BJ (cell line): Measurements from ENCODE around the gene KCNQ1OT1. TPM values are rescaled to one million over a fixed set of nuclear protein-coding genes. Genes with fewer than 3 reads are reported as not detected.

Source experiments
- CTCF ChIA-PET: fragments of 350-600 bp; formaldehyde crosslinking; extraction: SDS; loops from one replicate; lab custom pipeline; 2021; ENCODE audit warnings: antibody characterized with exemption, inconsistent platforms; lab: Yijun Ruan, JAX
- POLR2A ChIA-PET: fragments of 300-600 bp; sonication (Branson Sonifier 250); formaldehyde crosslinking; extraction: SDS; loops from one replicate; lab custom pipeline; 2021; ENCODE audit warnings: antibody characterized with exemption; lab: Charles Lee
- DNase-seq: peaks from one replicate; pipeline ENCODE4 v3.0.0-alpha.2; 2011; ENCODE audit warnings: low read depth
- H3K27me3 ChIP-seq: 2 replicates; pipeline ENCODE4 v1.6.0; 2011; ENCODE audit warnings: low read length; ENCODE audit not compliant: control insufficient read depth, insufficient read depth
- H3K36me3 ChIP-seq: 2 replicates; pipeline ENCODE4 v1.5.1; 2011; ENCODE audit warnings: low read length; ENCODE audit not compliant: control insufficient read depth, insufficient read depth
- H3K4me3 ChIP-seq: 2 replicates; pipeline ENCODE4 v1.5.1; 2011; ENCODE audit warnings: low read depth, mild to moderate bottlenecking, control low read depth, low read length
- polyA plus RNA-seq: library from polyadenylated mRNA; depleted of rRNA; stranded (reverse); fragments of >200 nt; gene quantifications from 2 replicates; pipeline ENCODE4 v1.2.3, GENCODE V29; 2011
- TF ChIP-seq, protein P1 (sequence below): IDR thresholded peaks from 2 replicates; pipeline ENCODE4 v1.5.1; 2011; ENCODE audit warnings: low read depth, mild to moderate bottlenecking, control low read depth, inconsistent platforms, low read length, moderate library complexity; ENCODE audit not compliant: insufficient read depth

The KCNQ1OT1 gene
- polyA plus RNA-seq, 1 experiment = 0.16 TPM

DNA sequence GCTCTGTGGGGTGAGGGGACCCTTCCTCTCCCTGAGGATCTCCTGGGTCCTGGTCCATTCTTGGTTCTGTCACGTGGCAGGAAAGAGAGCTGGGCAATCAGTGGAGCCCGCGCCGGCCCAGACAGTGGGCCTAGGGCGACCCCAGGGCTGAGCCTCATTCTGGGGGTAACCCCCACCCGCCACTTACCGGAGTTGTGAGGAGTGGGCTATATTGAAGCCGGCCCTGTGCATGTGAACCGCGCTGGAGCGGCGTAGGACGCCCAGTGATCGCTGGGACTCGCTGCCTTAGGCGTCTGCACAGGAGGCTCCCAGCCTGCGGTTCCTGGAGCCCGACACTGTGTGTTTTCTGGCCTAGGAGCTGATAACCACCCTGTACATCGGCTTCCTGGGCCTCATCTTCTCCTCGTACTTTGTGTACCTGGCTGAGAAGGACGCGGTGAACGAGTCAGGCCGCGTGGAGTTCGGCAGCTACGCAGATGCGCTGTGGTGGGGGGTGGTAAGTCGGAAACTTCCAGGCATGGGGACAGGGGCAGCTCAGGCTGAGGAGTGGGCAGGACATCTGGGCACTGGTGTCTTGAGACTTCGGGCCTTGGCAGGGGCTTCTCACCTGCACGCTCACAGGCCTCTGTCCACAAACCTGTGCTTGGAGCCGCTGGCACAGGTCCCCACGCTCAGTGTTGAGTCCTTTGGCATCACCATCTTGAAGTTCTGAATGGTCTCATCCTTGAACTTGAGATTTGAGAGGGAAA lies 127.1 kb downstream of the KCNQ1OT1 start:
- H3K27me3 ChIP-seq = no peaks in the 10 kb centered on the region
- TF ChIP-seq, protein P1, sequence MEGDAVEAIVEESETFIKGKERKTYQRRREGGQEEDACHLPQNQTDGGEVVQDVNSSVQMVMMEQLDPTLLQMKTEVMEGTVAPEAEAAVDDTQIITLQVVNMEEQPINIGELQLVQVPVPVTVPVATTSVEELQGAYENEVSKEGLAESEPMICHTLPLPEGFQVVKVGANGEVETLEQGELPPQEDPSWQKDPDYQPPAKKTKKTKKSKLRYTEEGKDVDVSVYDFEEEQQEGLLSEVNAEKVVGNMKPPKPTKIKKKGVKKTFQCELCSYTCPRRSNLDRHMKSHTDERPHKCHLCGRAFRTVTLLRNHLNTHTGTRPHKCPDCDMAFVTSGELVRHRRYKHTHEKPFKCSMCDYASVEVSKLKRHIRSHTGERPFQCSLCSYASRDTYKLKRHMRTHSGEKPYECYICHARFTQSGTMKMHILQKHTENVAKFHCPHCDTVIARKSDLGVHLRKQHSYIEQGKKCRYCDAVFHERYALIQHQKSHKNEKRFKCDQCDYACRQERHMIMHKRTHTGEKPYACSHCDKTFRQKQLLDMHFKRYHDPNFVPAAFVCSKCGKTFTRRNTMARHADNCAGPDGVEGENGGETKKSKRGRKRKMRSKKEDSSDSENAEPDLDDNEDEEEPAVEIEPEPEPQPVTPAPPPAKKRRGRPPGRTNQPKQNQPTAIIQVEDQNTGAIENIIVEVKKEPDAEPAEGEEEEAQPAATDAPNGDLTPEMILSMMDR = no peak
- no peaks in the 10 kb centered on the region for H3K36me3 ChIP-seq
- ChIA-PET POLR2A (no interaction called here), CTCF (no interaction called here)
- no peak overlapping the region for H3K4me3 ChIP-seq
- DNase-seq = no peak

DNA sequence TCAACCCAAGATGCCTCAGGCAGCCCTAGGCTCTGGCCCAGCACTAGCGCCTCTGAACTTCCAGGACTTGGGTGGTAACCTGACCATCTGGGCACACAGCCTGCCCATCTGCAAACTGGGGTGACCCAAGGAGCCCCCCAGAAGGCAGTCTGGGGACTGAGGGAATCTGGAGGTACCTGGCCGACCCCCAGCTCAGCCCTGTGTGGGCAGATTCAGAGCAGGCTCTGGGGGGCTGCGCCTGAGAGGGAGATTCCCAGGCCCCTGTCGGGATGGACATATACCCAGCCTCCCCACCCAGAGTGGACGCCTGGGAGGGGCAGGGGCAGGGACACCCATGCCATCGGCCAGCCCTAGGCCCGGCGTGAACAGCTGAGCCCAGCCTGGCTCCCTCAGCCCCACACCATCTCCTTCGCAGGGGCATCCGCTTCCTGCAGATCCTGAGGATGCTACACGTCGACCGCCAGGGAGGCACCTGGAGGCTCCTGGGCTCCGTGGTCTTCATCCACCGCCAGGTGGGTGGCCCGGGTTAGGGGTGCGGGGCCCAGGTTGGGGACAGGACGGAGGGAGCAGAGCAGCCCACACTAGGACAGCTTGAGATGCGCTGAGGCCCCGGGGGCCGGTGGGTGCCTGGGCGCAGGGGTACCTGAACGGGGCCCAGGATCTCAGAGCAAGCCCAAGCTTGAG lies 128.1 kb downstream of the KCNQ1OT1 start:
- no peaks in the 10 kb centered on the region for H3K36me3 ChIP-seq
- POLR2A ChIA-PET = no interaction called here
- no peaks in the 10 kb centered on the region for H3K27me3 ChIP-seq
- DNase-seq = no peak
- CTCF ChIA-PET = interaction anchor here (0.6 to 1.0 kb wide), 2 partner anchors 40 to 152 kb away, joined by 3 read pairs; no protein-coding TSS in a partner anchor
- TF ChIP-seq, protein P1 = no peak
- no peak overlapping the region for H3K4me3 ChIP-seq

DNA sequence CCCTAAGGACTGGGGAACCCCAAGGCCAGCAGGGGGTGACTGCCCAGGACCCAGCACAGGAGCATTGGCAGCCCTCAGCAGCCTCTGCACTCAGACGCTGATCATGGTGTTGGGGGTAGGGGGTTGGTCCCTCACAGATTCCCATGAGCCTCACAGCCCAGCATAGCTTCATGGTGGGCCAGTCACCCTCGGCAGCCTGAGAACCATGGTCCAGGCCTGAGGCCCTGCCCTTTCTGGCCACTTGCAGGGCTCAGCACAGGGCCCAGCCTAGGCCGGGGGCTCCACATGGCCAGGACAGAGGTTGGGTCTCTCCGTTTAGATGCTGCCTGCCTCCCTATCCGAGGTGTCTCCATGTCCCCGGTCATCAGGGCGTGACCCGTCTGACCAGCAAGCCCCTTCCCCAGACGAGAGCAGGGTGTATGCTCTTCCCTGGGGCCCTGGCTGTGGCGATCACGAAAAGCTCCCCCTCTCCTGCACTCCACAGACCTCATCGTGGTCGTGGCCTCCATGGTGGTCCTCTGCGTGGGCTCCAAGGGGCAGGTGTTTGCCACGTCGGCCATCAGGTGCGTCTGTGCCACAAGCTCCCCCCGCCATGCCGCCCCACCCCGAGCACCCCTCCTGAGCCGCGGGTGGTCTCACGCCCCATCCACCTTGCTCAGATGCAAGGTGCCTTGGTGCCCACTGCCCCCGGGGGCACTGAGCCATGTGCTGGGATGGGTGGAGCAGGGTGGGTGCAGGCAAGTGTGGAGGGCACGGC lies 128.8 kb downstream of the KCNQ1OT1 start:
- CTCF ChIA-PET = interaction anchor here (1.0 kb wide), 1 partner anchor 39 kb away, joined by 3 read pairs; no protein-coding TSS in a partner anchor
- Histone ChIP-seq H3K36me3 (no peaks in the 10 kb centered on the region), H3K4me3 (no peak overlapping the region), H3K27me3 (no peaks in the 10 kb centered on the region)
- TF ChIP-seq, protein P1 = no peak
- no peak for DNase-seq
- POLR2A ChIA-PET = no interaction called here

DNA sequence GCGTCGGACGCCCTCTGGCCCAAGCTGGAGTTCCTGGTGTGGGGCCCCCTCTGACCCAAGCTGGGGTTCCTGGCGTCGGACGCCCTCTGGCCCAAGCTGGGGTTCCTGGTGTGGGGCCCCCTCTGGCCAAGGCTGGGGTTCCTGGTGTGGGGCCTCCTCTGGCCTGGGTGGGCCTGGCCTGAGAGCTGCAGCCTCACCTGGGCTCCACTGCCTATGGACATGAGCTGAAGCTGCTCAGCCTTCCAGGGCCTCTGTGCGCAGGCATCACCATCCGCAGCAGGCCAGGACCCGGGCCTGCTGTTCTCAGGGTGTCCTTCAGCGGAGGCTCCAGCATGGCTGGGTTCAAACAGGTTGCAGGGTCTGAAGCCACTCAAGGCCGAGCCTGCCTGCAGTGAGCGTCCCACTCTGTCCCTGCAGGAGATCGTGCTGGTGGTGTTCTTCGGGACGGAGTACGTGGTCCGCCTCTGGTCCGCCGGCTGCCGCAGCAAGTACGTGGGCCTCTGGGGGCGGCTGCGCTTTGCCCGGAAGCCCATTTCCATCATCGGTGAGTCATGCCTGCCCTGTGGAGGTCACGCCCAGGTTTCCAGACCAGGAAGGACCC lies 129.5 kb downstream of the KCNQ1OT1 start:
- POLR2A ChIA-PET = no interaction called here
- TF ChIP-seq, protein P1 = no peak

More for the DNA sequence above, 129.5 kb downstream of the KCNQ1OT1 start:
- no peaks in the 10 kb centered on the region for H3K36me3 ChIP-seq
- no peak for DNase-seq
- H3K27me3 ChIP-seq = no peaks in the 10 kb centered on the region
- CTCF ChIA-PET = interaction anchor here (0.9 to 2.1 kb wide), 3 partner anchors 39 to 318 kb away, joined by 3 to 5 read pairs (median 3); no protein-coding TSS in a partner anchor
- H3K4me3 ChIP-seq = no peak overlapping the region
